IMR-90 (cell line): Measurements from ENCODE around the gene LAMA3. TPM values are rescaled to one million over a fixed set of nuclear protein-coding genes. Genes with fewer than 3 reads are reported as not detected.

Source experiments
- ATAC-seq: fragments of 200-7000 bp; cut with Tn5 transposase; 2 replicates; pipeline ENCODE4 v1.9.1; 2020; ENCODE audit warnings: low read depth, mild to moderate bottlenecking, moderate library complexity
- BruUV-seq: library from RNA; stranded (reverse); fragments of 400-500 nt; replicated peaks from 2 replicates; lab custom pipeline; 2021; lab: Mats Ljungman, UMichigan
- CTCF ChIA-PET: fragments of 300-600 bp; formaldehyde crosslinking; extraction: SDS; loops from one replicate; lab custom pipeline; 2021; ENCODE audit warnings: antibody characterized with exemption; lab: Yijun Ruan, JAX
- POLR2A ChIA-PET: fragments of 300-600 bp; sonication (Branson Sonifier 250); formaldehyde crosslinking; loops from one replicate; lab custom pipeline; 2022; ENCODE audit warnings: antibody characterized with exemption; ENCODE audit not compliant: unreplicated experiment; lab: Charles Lee
- DNase-seq: peaks from one replicate; pipeline ENCODE4 v3.0.0; 2013
- H2AFZ ChIP-seq: replicated peaks from 2 replicates; pipeline ENCODE3; 2013; ENCODE audit warnings: low read length, mild to moderate bottlenecking; ENCODE audit not compliant: poor library complexity
- H2AK5ac ChIP-seq: 2 replicates; pipeline ENCODE4 v1.6.1; 2013; ENCODE audit warnings: low read depth, low read length, inconsistent platforms
- H2AK9ac ChIP-seq: replicated peaks from 2 replicates; pipeline ENCODE3; 2013; ENCODE audit warnings: mild to moderate bottlenecking, low read depth, low read length, moderate library complexity; ENCODE audit not compliant: poor library complexity
- H2BK120ac ChIP-seq: 2 replicates; pipeline ENCODE4 v1.6.1; 2013; ENCODE audit warnings: low read depth, low read length, inconsistent platforms
- H2BK15ac ChIP-seq: 3 replicates; pipeline ENCODE4 v1.6.1; 2013; ENCODE audit warnings: low read depth, low read length, inconsistent platforms
- H2BK20ac ChIP-seq: 2 replicates; pipeline ENCODE4 v1.6.1; 2013; ENCODE audit warnings: low read depth, mild to moderate bottlenecking, inconsistent platforms, low read length, moderate library complexity
- H2BK5ac ChIP-seq: 2 replicates; pipeline ENCODE4 v1.6.1; 2013; ENCODE audit warnings: mild to moderate bottlenecking, low read depth, low read length, inconsistent platforms; ENCODE audit not compliant: poor library complexity, severe bottlenecking
- H3K14ac ChIP-seq: replicated peaks from 2 replicates; pipeline ENCODE4 v1.6.1; 2013; ENCODE audit warnings: low read depth, low read length, inconsistent platforms
- H3K18ac ChIP-seq: 2 replicates; pipeline ENCODE4 v1.6.1; 2013; ENCODE audit warnings: low read depth, low read length, control low read depth
- H3K23ac ChIP-seq: 2 replicates; pipeline ENCODE4 v1.6.1; 2013; ENCODE audit warnings: low read depth, low read length, inconsistent platforms
- H3K27ac ChIP-seq: 2 replicates; pipeline ENCODE4 v1.5.1; 2013; ENCODE audit warnings: mild to moderate bottlenecking, control low read depth, low read length; ENCODE audit not compliant: insufficient read depth
- H3K27me3 ChIP-seq: 2 replicates; pipeline ENCODE4 v1.6.1; 2013; ENCODE audit warnings: low read length; ENCODE audit not compliant: control insufficient read depth, insufficient read depth
- H3K36me3 ChIP-seq: 2 replicates; pipeline ENCODE4 v1.6.1; 2013; ENCODE audit warnings: low read length, mixed read lengths; ENCODE audit not compliant: control insufficient read depth, insufficient read depth
- H3K4ac ChIP-seq: 2 replicates; pipeline ENCODE4 v1.6.1; 2013; ENCODE audit warnings: low read depth, low read length, inconsistent platforms
- H3K4me1 ChIP-seq: 2 replicates; pipeline ENCODE4 v1.6.1; 2013; ENCODE audit warnings: low read length, mixed read lengths; ENCODE audit not compliant: control insufficient read depth, insufficient read depth
- H3K4me2 ChIP-seq: 2 replicates; pipeline ENCODE4 v1.6.1; 2013; ENCODE audit warnings: low read depth, mild to moderate bottlenecking, control low read depth, low read length, moderate library complexity
- H3K4me3 ChIP-seq: 2 replicates; pipeline ENCODE4 v1.5.1; 2013; ENCODE audit warnings: low read depth, mild to moderate bottlenecking, control low read depth, low read length, moderate library complexity; ENCODE audit not compliant: insufficient read depth
- H3K56ac ChIP-seq: 2 replicates; pipeline ENCODE4 v1.6.1; 2013; ENCODE audit warnings: low read length, inconsistent platforms; ENCODE audit not compliant: insufficient read depth; ENCODE audit errors: extremely low read depth
- H3K79me1 ChIP-seq, 2 experiments: 2 replicates each; pipeline ENCODE4 v1.6.1; 2013; ENCODE audit warnings: low read length in 2 of 2, inconsistent platforms in 1 of 2, low read depth in 1 of 2
- H3K9ac ChIP-seq: 2 replicates; pipeline ENCODE4 v1.6.1; 2013; ENCODE audit warnings: low read depth, low read length, control low read depth
- H3K9me1 ChIP-seq: 2 replicates; pipeline ENCODE4 v1.6.1; 2013; ENCODE audit warnings: low read length, inconsistent platforms; ENCODE audit not compliant: insufficient read depth
- H3K9me3 ChIP-seq: 2 replicates; pipeline ENCODE4 v1.6.1; 2013; ENCODE audit warnings: low read length; ENCODE audit not compliant: control insufficient read depth, insufficient read depth
- H4K20me1 ChIP-seq: 2 replicates; pipeline ENCODE4 v1.6.1; 2013; ENCODE audit warnings: low read length, inconsistent platforms; ENCODE audit not compliant: insufficient read depth
- H4K5ac ChIP-seq: 2 replicates; pipeline ENCODE4 v1.6.1; 2013; ENCODE audit warnings: mild to moderate bottlenecking, low read depth, low read length, control low read depth
- H4K8ac ChIP-seq, 2 experiments: 2 replicates each; pipeline ENCODE4 v1.6.1; 2013; ENCODE audit warnings: low read depth in 2 of 2, low read length in 2 of 2, control low read depth in 1 of 2, inconsistent platforms in 1 of 2
- H4K91ac ChIP-seq: 2 replicates; pipeline ENCODE4 v1.6.1; 2013; ENCODE audit warnings: low read depth, low read length, inconsistent platforms; ENCODE audit not compliant: insufficient read depth
- BHLHE40 ChIP-seq: fragments of 150-350 bp; IDR thresholded peaks from 2 replicates; pipeline ENCODE4 v1.6.1; 2016; ENCODE audit warnings: mild to moderate bottlenecking, low read depth, low read length
- CEBPB ChIP-seq: IDR thresholded peaks from 2 replicates; pipeline ENCODE4 v1.6.1; 2012; ENCODE audit warnings: low read depth, low read length, improper control_type of control experiment
- CHD1 ChIP-seq: IDR thresholded peaks from 2 replicates; pipeline ENCODE4 v1.6.1; 2012; ENCODE audit warnings: low read depth, low read length, improper control_type of control experiment
- MAFK ChIP-seq: IDR thresholded peaks from 2 replicates; pipeline ENCODE4 v1.6.1; 2012; ENCODE audit warnings: low read depth, low read length, improper control_type of control experiment
- MXI1 ChIP-seq: IDR thresholded peaks from 2 replicates; pipeline ENCODE4 v1.6.1; 2012; ENCODE audit warnings: low read depth, mild to moderate bottlenecking, low read length, moderate library complexity, borderline replicate concordance
- NFE2L2 ChIP-seq: fragments of 150-350 bp; IDR thresholded peaks from 2 replicates; pipeline ENCODE4 v1.6.1; 2016; ENCODE audit warnings: low read depth, mild to moderate bottlenecking, low read length
- POLR2A ChIP-seq: IDR thresholded peaks from 2 replicates; pipeline ENCODE4 v1.6.1; 2012; ENCODE audit warnings: mild to moderate bottlenecking, low read depth, low read length
- RAD21 ChIP-seq: IDR thresholded peaks from 2 replicates; pipeline ENCODE4 v1.6.1; 2012; ENCODE audit warnings: low read length, improper control_type of control experiment
- RCOR1 ChIP-seq: IDR thresholded peaks from 2 replicates; pipeline ENCODE4 v1.6.1; 2012; ENCODE audit warnings: mild to moderate bottlenecking, low read length, improper control_type of control experiment; ENCODE audit not compliant: insufficient replicate concordance
- RFX5 ChIP-seq: IDR thresholded peaks from 2 replicates; pipeline ENCODE4 v1.8.0; 2012; ENCODE audit warnings: low read depth, mild to moderate bottlenecking, low read length, moderate library complexity
- SMC3 ChIP-seq: fragments of 150-350 bp; IDR thresholded peaks from 2 replicates; pipeline ENCODE4 v1.6.1; 2016; ENCODE audit warnings: low read depth, mild to moderate bottlenecking, antibody characterized with exemption, low read length, moderate library complexity
- WGBS, 2 experiments: methylation state at CpG; one replicate each; pipeline versions ENCODE4 v1.1.5 to v1.1.7; 2013; ENCODE audit warnings: missing lambda C conversion rate in 2 of 2; ENCODE audit not compliant: insufficient read length in 1 of 2; ENCODE audit errors: extremely low coverage in 2 of 2; 5-methylcytosine and 5-hydroxymethylcytosine counted together
- dilution Hi-C: fragments of 300-500 bp; cut with HindIII; formaldehyde crosslinking; loops from one replicate; pipeline ENCODE4 v1.14.3; 2018; ENCODE audit warnings: low sequenced_read_pairs; ENCODE audit not compliant: unreplicated experiment
- in situ Hi-C: fragments of 300-500 bp; cut with MboI; formaldehyde crosslinking; loops from 3 replicates; pipeline ENCODE4 v1.14.3; 2019; ENCODE audit warnings: low sequenced_read_pairs, inconsistent platforms, mixed read lengths
- intact Hi-C: fragments of 100-400 bp; cut with micrococcal nuclease; formaldehyde crosslinking; loops from 2 replicates; pipeline ENCODE4 v1.10.0; 2022
- polyA plus RNA-seq, 3 experiments: library from polyadenylated mRNA; depleted of rRNA; stranded (reverse); fragments of >200 nt; gene quantifications; 2 replicates each; pipeline ENCODE4 v1.2.3, GENCODE V29; 2012; ENCODE audit warnings: low replicate concordance in 1 of 3
- total RNA-seq: library from RNA; depleted of rRNA; stranded (reverse); fragments of >200 nt; gene quantifications from 2 replicates; pipeline ENCODE4 v1.2.3, GENCODE V29; 2012
- TF ChIP-seq, protein P1 (sequence below): fragments of 150-350 bp; IDR thresholded peaks from 2 replicates; pipeline ENCODE4 v1.6.1; 2017; ENCODE audit warnings: mild to moderate bottlenecking, antibody characterized with exemption, low read length, low read depth
- TF ChIP-seq, protein P2 (sequence below): conservative IDR thresholded peaks from 2 replicates; pipeline ENCODE4 v1.5.1; 2012; ENCODE audit warnings: mild to moderate bottlenecking, low read depth, low read length, improper control_type of control experiment
- TF ChIP-seq, protein P3 (sequence below): fragments of 150-350 bp; IDR thresholded peaks from 2 replicates; pipeline ENCODE4 v1.6.1; 2016; ENCODE audit warnings: low read depth, mild to moderate bottlenecking, low read length, moderate library complexity, borderline replicate concordance

The LAMA3 gene
- total and polyA plus RNA-seq, 2 of the 4 experiments (the other 2 are of a cell fraction), result 0.18 to 0.19 TPM

DNA sequence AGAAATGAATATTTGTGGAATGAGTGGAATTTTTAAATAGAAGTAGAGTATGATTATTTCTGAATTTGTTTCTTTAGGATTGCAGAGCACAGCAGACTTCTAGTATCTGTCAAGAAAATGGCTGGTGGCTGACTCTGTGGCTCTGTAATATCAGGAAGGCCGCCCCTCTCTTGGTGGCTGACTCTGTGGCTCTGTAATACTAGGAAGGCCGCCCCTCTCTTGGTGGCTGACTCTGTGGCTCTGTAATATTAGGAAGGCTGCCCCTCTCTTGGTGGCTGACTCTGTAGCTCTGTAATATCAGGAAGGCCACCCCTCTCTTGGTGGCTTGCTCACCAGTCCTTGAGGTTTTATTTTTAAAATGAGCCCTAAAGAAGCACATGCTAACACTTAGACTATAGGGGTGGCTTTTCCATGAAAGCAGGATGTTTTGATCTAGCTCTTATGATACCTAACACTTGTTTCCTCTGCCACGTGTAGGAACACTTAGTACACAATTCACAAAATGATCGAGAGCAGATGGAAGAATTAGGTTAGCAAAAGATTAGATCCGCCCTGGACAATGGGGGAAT lies 240.2 kb downstream of the LAMA3 start:
- Histone ChIP-seq H2BK20ac (peak overlapping the region; percentile 69; the same call in 1 of the 2 replicates), H2BK5ac (no peak overlapping the region), H3K4ac (no peak overlapping the region), H4K91ac (no peak overlapping the region), H3K14ac (no peak overlapping the region; the same call in 1 of the 2 replicates), H3K36me3 (no peaks in the 10 kb centered on the region), H3K27ac (peak overlapping the region; percentile 54; the same call in 1 of the 2 replicates), H2AK9ac (peak overlapping the region; percentile 6), H2BK120ac (no peak overlapping the region), H3K9me3 (no peaks in the 10 kb centered on the region), H3K9me1 (no peaks in the 10 kb centered on the region), H4K20me1 (no peaks in the 10 kb centered on the region), H3K27me3 (no peaks in the 10 kb centered on the region; the same call in 1 of the 2 replicates), H3K18ac (peak overlapping the region; percentile 46), H4K5ac (peak overlapping the region; percentile 57), H3K4me1 (peaks cover 7% of the 10 kb centered on the region), H3K79me1 (no peaks in the 10 kb centered on the region), H3K23ac (no peak overlapping the region), H3K56ac (no peak overlapping the region), H3K4me2 (no peak overlapping the region), H4K8ac (0 out of 4 replicates have a peak overlapping the region, but pooled peaks of 1 of the 2 experiments have one; percentile 1), H2AFZ (no peak overlapping the region), H2AK5ac (0 out of 2 replicates have a peak overlapping the region, but pooled peaks have one; percentile 7), H3K4me3 (no peak overlapping the region), H2BK15ac (no peak overlapping the region), H3K9ac (no peak overlapping the region)
- POLR2A ChIA-PET, result no interaction called here
- DNase-seq (no peak), ATAC-seq (peak; percentile 71; the same call in 1 of the 2 replicates)
- intact Hi-C loops (loop anchor here (5.0 kb wide), 2 partner anchors 63 to 83 kb away; partner anchors contain the start of gene TTC39C), dilution Hi-C loops (no loop called here), in situ Hi-C loops (no loop called here)
- WGBS, 2 experiments, result no CpG with 5 or more reads among the region's 5 CpGs
- CTCF ChIA-PET, result interaction anchor here (1.1 kb wide), 1 partner anchor 11 kb away, joined by 3 read pairs; no protein-coding TSS in a partner anchor
- no peak for TF ChIP-seq CHD1
- TF ChIP-seq SMC3, result no peak
- no peak for TF ChIP-seq MXI1
- TF ChIP-seq RFX5, result no peak
- no peak for TF ChIP-seq POLR2A
- TF ChIP-seq RAD21, result no peak
- TF ChIP-seq, protein P1, sequence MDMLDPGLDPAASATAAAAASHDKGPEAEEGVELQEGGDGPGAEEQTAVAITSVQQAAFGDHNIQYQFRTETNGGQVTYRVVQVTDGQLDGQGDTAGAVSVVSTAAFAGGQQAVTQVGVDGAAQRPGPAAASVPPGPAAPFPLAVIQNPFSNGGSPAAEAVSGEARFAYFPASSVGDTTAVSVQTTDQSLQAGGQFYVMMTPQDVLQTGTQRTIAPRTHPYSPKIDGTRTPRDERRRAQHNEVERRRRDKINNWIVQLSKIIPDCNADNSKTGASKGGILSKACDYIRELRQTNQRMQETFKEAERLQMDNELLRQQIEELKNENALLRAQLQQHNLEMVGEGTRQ, result no peak
- TF ChIP-seq CEBPB, result no peak
- TF ChIP-seq, protein P2, sequence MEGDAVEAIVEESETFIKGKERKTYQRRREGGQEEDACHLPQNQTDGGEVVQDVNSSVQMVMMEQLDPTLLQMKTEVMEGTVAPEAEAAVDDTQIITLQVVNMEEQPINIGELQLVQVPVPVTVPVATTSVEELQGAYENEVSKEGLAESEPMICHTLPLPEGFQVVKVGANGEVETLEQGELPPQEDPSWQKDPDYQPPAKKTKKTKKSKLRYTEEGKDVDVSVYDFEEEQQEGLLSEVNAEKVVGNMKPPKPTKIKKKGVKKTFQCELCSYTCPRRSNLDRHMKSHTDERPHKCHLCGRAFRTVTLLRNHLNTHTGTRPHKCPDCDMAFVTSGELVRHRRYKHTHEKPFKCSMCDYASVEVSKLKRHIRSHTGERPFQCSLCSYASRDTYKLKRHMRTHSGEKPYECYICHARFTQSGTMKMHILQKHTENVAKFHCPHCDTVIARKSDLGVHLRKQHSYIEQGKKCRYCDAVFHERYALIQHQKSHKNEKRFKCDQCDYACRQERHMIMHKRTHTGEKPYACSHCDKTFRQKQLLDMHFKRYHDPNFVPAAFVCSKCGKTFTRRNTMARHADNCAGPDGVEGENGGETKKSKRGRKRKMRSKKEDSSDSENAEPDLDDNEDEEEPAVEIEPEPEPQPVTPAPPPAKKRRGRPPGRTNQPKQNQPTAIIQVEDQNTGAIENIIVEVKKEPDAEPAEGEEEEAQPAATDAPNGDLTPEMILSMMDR, result no peak
- no peak for TF ChIP-seq NFE2L2
- no peak for TF ChIP-seq BHLHE40
- no peak for TF ChIP-seq RCOR1
- TF ChIP-seq, protein P3, sequence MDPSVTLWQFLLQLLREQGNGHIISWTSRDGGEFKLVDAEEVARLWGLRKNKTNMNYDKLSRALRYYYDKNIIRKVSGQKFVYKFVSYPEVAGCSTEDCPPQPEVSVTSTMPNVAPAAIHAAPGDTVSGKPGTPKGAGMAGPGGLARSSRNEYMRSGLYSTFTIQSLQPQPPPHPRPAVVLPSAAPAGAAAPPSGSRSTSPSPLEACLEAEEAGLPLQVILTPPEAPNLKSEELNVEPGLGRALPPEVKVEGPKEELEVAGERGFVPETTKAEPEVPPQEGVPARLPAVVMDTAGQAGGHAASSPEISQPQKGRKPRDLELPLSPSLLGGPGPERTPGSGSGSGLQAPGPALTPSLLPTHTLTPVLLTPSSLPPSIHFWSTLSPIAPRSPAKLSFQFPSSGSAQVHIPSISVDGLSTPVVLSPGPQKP, result no peak
- no peak for TF ChIP-seq MAFK
- no TSS peak for BruUV-seq
